MM.1S (cell line): ENCODE measurements around the gene PDE2A.
A peak's percentile ranks its signal among the peaks of the same experiment; 100 is the strongest.

Experiments used
- DNase-seq: peaks from one replicate; pipeline ENCODE4 v3.0.0-alpha.2; 2015
- H2AFZ ChIP-seq: fragments of 300-600 bp; sonication (generic); 2 replicates; pipeline ENCODE4 v1.6.0; 2016; ENCODE audit warnings: antibody characterized with exemption, low read length
- H3F3A ChIP-seq: fragments of 300-600 bp; sonication (generic); 2 replicates; pipeline ENCODE4 v1.6.1; 2016; ENCODE audit warnings: mild to moderate bottlenecking, antibody characterized with exemption, low read length, moderate library complexity, mixed read lengths; ENCODE audit not compliant: insufficient read depth
- H3K27ac ChIP-seq: fragments of 300-600 bp; sonication (generic); 2 replicates; pipeline ENCODE4 v1.5.1; 2016; ENCODE audit warnings: mild to moderate bottlenecking, low read length
- H3K27me3 ChIP-seq: fragments of 300-600 bp; sonication (generic); replicated peaks from 2 replicates; pipeline ENCODE4 v1.6.0; 2016; ENCODE audit warnings: low read length; ENCODE audit not compliant: insufficient read depth
- H3K36me3 ChIP-seq: fragments of 300-600 bp; sonication (generic); replicated peaks from 2 replicates; pipeline ENCODE4 v1.6.1; 2016; ENCODE audit warnings: mild to moderate bottlenecking, low read length, mixed read lengths; ENCODE audit not compliant: insufficient read depth
- H3K4me1 ChIP-seq: fragments of 300-600 bp; sonication (generic); 2 replicates; pipeline ENCODE4 v1.6.1; 2016; ENCODE audit warnings: low read length, mixed read lengths
- H3K4me2 ChIP-seq: fragments of 300-600 bp; sonication (generic); 2 replicates; pipeline ENCODE4 v1.6.0; 2016; ENCODE audit warnings: low read depth, low read length
- H3K4me3 ChIP-seq: fragments of 300-600 bp; sonication (generic); 2 replicates; pipeline ENCODE4 v1.5.1; 2016; ENCODE audit warnings: low read length, mixed read lengths
- H3K79me2 ChIP-seq: fragments of 300-600 bp; sonication (generic); 2 replicates; pipeline ENCODE4 v1.6.1; 2016; ENCODE audit warnings: mixed run types, low read length, mixed read lengths
- H3K9ac ChIP-seq: fragments of 300-600 bp; sonication (generic); 2 replicates; pipeline ENCODE4 v1.6.1; 2016; ENCODE audit warnings: low read length, mixed read lengths
- H3K9me2 ChIP-seq: fragments of 300-600 bp; sonication (generic); replicated peaks from 2 replicates; pipeline ENCODE4 v1.6.1; 2016; ENCODE audit warnings: mild to moderate bottlenecking, low read length, mixed read lengths; ENCODE audit not compliant: insufficient read depth
- H3K9me3 ChIP-seq: fragments of 300-600 bp; sonication (generic); replicated peaks from 2 replicates; pipeline ENCODE4 v1.6.1; 2016; ENCODE audit warnings: mild to moderate bottlenecking, low read length, mixed read lengths; ENCODE audit not compliant: insufficient read depth
- H4K20me1 ChIP-seq: fragments of 300-600 bp; sonication (generic); 2 replicates; pipeline ENCODE4 v1.6.1; 2016; ENCODE audit warnings: mild to moderate bottlenecking, low read length, moderate library complexity, mixed read lengths; ENCODE audit not compliant: insufficient read depth
- CTCF ChIP-seq: fragments of 300-600 bp; sonication (generic); IDR thresholded peaks from 2 replicates; pipeline ENCODE4 v1.5.1; 2016; ENCODE audit warnings: antibody characterized with exemption, low read length, mixed read lengths
- EZH2 ChIP-seq: fragments of 300-600 bp; sonication (generic); optimal IDR thresholded peaks from 2 replicates; pipeline ENCODE3; 2017; ENCODE audit warnings: low read depth, mild to moderate bottlenecking, antibody characterized with exemption, low read length, mixed read lengths
- EZH2phosphoT487 ChIP-seq: fragments of 300-600 bp; sonication (generic); IDR thresholded peaks from 2 replicates; pipeline ENCODE4 v1.6.1; 2018; ENCODE audit warnings: antibody characterized with exemption, low read length

Gene PDE2A

DNA sequence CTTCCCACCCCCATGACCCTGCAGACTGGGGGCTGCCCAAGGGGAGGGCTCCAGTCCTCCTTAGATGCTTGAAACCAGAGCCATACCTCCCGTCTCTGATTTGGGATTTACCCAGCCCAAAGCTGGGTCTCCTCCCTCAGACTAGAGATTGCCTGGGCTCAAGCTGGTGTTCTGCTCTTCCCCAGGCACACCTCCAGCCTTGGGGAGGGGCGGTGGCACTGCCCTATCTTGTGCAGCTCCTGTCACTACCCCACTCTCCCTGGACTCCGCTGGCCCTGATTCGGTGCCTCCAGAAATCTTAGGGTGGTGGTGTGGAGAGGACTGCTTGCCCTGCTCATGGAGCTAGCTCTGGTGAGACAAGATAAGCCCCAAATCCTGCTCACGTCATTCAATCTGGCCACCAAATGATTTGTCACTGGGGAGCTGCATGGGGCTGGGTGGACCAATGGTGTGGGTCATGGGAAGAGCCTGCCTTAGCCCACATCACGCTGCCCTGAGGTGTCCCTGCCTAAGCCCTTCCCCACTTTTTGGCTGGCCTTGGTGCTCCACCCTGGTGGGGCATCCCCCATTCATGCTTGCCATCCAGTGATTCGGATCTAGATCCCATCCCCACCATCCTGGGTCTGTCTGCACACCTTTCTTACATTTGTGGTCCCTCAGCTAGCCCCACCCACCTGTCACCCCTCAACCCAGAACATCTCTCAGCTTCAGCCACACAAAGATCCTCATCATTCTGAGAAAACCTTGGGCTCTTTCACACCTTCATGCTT is 87.7 kb downstream of the PDE2A start:
- Histone ChIP-seq H4K20me1 (no peaks in the 10 kb centered on the region), H3K4me1 (peaks cover 9% of the 10 kb centered on the region), H3K79me2 (no peaks in the 10 kb centered on the region), H3K4me3 (no peak overlapping the region), H3F3A (no peaks in the 10 kb centered on the region), H3K4me2 (no peak overlapping the region), H3K36me3 (no peaks in the 10 kb centered on the region), H3K9me3 (no peaks in the 10 kb centered on the region), H3K27ac (no peak overlapping the region), H3K27me3 (peaks cover 40% of the 10 kb centered on the region), H3K9ac (no peak overlapping the region), H2AFZ (no peak overlapping the region), H3K9me2 (no peaks in the 10 kb centered on the region)
- TF ChIP-seq EZH2phosphoT487 (no peak), EZH2 (no peak), CTCF (no peak)
- no peak for DNase-seq

GRCh38 chr11:72585762-72586311 is 88.4 kb downstream of the PDE2A start:
- peak; percentile 78 for DNase-seq
- no peaks in the 10 kb centered on the region for H3K9me3 ChIP-seq
- peak overlapping the region; percentile 33 for H2AFZ ChIP-seq
- H3K27ac ChIP-seq = no peak overlapping the region
- H3K4me1 ChIP-seq = peaks cover 6% of the 10 kb centered on the region; the same call in 1 of the 2 replicates
- H3K4me3 ChIP-seq = no peak overlapping the region; the same call in 1 of the 2 replicates
- no peak overlapping the region for H3K9ac ChIP-seq
- no peaks in the 10 kb centered on the region for H4K20me1 ChIP-seq
- TF ChIP-seq EZH2phosphoT487 = no peak
- TF ChIP-seq EZH2 = no peak
- TF ChIP-seq CTCF = peak; percentile 96
- H3K4me2 ChIP-seq = peak overlapping the region; percentile 72
- H3K36me3 ChIP-seq = no peaks in the 10 kb centered on the region
- H3K79me2 ChIP-seq = no peaks in the 10 kb centered on the region
- peaks cover 46% of the 10 kb centered on the region for H3K27me3 ChIP-seq
- no peaks in the 10 kb centered on the region for H3F3A ChIP-seq
- no peaks in the 10 kb centered on the region for H3K9me2 ChIP-seq

DNA sequence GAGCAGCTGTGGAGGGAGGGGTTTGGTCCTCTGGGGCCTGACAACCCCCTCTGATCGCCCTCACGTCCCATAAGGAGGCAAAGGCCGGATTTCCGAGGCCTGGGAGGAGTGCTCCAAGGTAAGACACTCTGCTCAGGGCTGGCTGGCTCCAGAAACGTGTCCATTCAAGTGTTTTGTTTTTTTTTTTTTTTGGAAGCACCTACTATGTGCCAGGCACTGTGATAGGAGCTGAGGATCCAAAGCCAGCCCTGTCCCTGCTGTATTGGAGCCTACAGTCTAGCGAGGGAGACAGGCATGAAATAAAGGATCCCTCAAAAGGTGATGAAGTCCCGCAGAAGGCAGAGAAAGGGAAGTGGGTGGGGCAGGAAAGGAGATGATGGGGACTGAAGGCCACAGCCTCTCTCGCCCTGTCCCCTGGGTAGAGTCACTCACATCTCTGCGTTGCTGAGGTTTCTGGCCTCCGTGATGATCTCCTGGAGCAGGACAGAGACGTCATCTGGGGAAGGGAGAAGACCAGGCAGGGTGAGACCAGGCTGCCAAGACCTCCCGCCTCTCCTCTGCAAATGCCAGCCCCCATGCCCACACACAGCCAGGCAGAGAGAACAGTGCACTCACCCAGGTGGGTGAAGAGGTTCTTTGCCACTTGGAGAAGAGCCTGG is 89.2 kb downstream of the PDE2A start:
- no peak overlapping the region for H3K9ac ChIP-seq
- H3K27ac ChIP-seq = no peak overlapping the region
- no peak for DNase-seq
- TF ChIP-seq EZH2phosphoT487 = no peak
- no peak for TF ChIP-seq CTCF
- TF ChIP-seq EZH2 = no peak
- H3K27me3 ChIP-seq = peaks cover 54% of the 10 kb centered on the region
- H3K9me3 ChIP-seq = no peaks in the 10 kb centered on the region
- H3K36me3 ChIP-seq = no peaks in the 10 kb centered on the region
- H3K4me3 ChIP-seq = no peak overlapping the region
- no peaks in the 10 kb centered on the region for H4K20me1 ChIP-seq
- no peak overlapping the region for H2AFZ ChIP-seq
- no peaks in the 10 kb centered on the region for H3K79me2 ChIP-seq
- H3F3A ChIP-seq = no peaks in the 10 kb centered on the region
- H3K4me1 ChIP-seq = peaks cover 6% of the 10 kb centered on the region; the same call in 1 of the 2 replicates
- H3K9me2 ChIP-seq = no peaks in the 10 kb centered on the region
- H3K4me2 ChIP-seq = peak overlapping the region; percentile 72; the same call in 1 of the 2 replicates
